Fibroblast of the aortic adventitia (primary cell): ENCODE measurements around the gene DCLK2. TPM values are rescaled to one million over a fixed set of nuclear protein-coding genes. Genes with fewer than 3 reads are reported as not detected.
A peak's percentile ranks its signal among the peaks of the same experiment; 100 is the strongest.

Experiments
- DNase-seq: peaks from one replicate; pipeline ENCODE4 v3.0.0-alpha.2; 2010; ENCODE audit warnings: low read depth
- H3K4me3 ChIP-seq: 2 replicates; pipeline ENCODE4 v1.5.1; 2011; ENCODE audit warnings: low read depth, mild to moderate bottlenecking, control low read depth, low read length, moderate library complexity
- CTCF ChIP-seq: IDR thresholded peaks from 2 replicates; pipeline ENCODE4 v1.5.1; 2011; ENCODE audit warnings: mild to moderate bottlenecking, low read length, control low read depth, inconsistent platforms; ENCODE audit not compliant: insufficient read depth
- total RNA-seq: library from RNA; depleted of rRNA; stranded (reverse); fragments of >200 nt; gene quantifications from 2 replicates; pipeline ENCODE4 v1.2.3, GENCODE V29; 2012; ENCODE audit warnings: low replicate concordance

Gene DCLK2
- total RNA-seq, 1 donor: 4.5 TPM

- peak; percentile 60 for DNase-seq
- TF ChIP-seq CTCF: no peak
- no peak overlapping the region for H3K4me3 ChIP-seq
Observed at GRCh38 chr4:150244600-150244999, 166.4 kb downstream of the DCLK2 start.

GRCh38 chr4:150247184-150247583 lies 168.9 kb downstream of the DCLK2 start:
- H3K4me3 ChIP-seq: no peak overlapping the region
- no peak for TF ChIP-seq CTCF

GRCh38 chr4:150248181-150248580 lies 169.9 kb downstream of the DCLK2 start:
- H3K4me3 ChIP-seq: no peak overlapping the region
- TF ChIP-seq CTCF: no peak
- DNase-seq: no peak

More at GRCh38 chr4:150247184-150247583, 168.9 kb downstream of the DCLK2 start:
- DNase-seq: no peak

- no peak for TF ChIP-seq CTCF
- no peak for DNase-seq
- H3K4me3 ChIP-seq: no peak overlapping the region
Observed at GRCh38 chr4:150250293-150250997, 172.2 kb downstream of the DCLK2 start.

- no peak for DNase-seq
- H3K4me3 ChIP-seq: no peak overlapping the region
- no peak for TF ChIP-seq CTCF
Observed at GRCh38 chr4:150250998-150251651, 172.9 kb downstream of the DCLK2 start.

GRCh38 chr4:150251752-150252190 lies 173.5 kb downstream of the DCLK2 start:
- no peak overlapping the region for H3K4me3 ChIP-seq
- no peak for TF ChIP-seq CTCF
- DNase-seq: peak; percentile 39

GRCh38 chr4:150252306-150252705 lies 174.1 kb downstream of the DCLK2 start:
- H3K4me3 ChIP-seq: no peak overlapping the region
- no peak for TF ChIP-seq CTCF
- DNase-seq: no peak
